Vagina (tissue), 2 donors: ENCODE data around the gene TKFC. TPM values are rescaled to one million over a fixed set of nuclear protein-coding genes. Genes with fewer than 3 reads are reported as not detected.

ENCODE experiments used
- DNase-seq, 2 donors: peaks; one replicate each; pipeline ENCODE4 v3.0.0-alpha.2; 2017; ENCODE audit errors: extremely low spot score in 2 of 2
- H3K27ac ChIP-seq: fragments of 200-600 bp; sonication (generic); one replicate; pipeline ENCODE4 v1.5.1; 2019
- H3K27me3 ChIP-seq: fragments of 200-600 bp; sonication (generic); one replicate; pipeline ENCODE4 v1.5.1; 2019
- H3K36me3 ChIP-seq, 2 donors: fragments of 200-600 bp; sonication (generic); one replicate each; pipeline ENCODE4 v1.5.1; 2017 to 2019
- H3K4me1 ChIP-seq: fragments of 200-600 bp; sonication (generic); one replicate; pipeline ENCODE4 v1.5.1; 2019
- H3K4me3 ChIP-seq, 2 donors: fragments of 200-600 bp; sonication (generic); 1 replicate in 1 of 2; 2 replicates in 1 of 2; pipeline ENCODE4 v1.5.1; 2016 to 2019
- H3K9me3 ChIP-seq: fragments of 200-600 bp; sonication (generic); one replicate; pipeline ENCODE4 v1.5.1; 2019
- POLR2A ChIP-seq, 2 donors: fragments of 450-650 bp; IDR thresholded peaks; one replicate each; pipeline ENCODE4 v1.6.1; 2017; ENCODE audit warnings: antibody characterized with exemption in 2 of 2, mild to moderate bottlenecking in 2 of 2, moderate library complexity in 2 of 2
- POLR2AphosphoS5 ChIP-seq, 2 donors: sonication (generic); formaldehyde crosslinking; IDR thresholded peaks; one replicate each; pipeline ENCODE4 v1.9.0; 2017; ENCODE audit warnings: antibody characterized with exemption in 2 of 2, mild to moderate bottlenecking in 2 of 2, low read depth in 1 of 2; ENCODE audit not compliant: insufficient read depth in 1 of 2
- intact Hi-C: fragments of 100-400 bp; cut with DNase I; formaldehyde crosslinking; loops from one replicate; pipeline ENCODE4 v1.15.1; 2023
- total RNA-seq: library from RNA; depleted of rRNA; stranded (reverse); fragments of >200 nt; gene quantifications from one replicate; pipeline ENCODE4 v1.2.3, GENCODE V29; 2016
- TF ChIP-seq, protein P1 (sequence below), 3 experiments: fragments of 450-650 bp in 2 of 3; fragments of 200-600 bp in 1 of 3; sonication (generic) in 1 of 3; IDR thresholded peaks; one replicate each; pipeline ENCODE4 v1.5.1; 2017 to 2019; ENCODE audit warnings: antibody characterized with exemption in 3 of 3, mild to moderate bottlenecking in 2 of 3, moderate library complexity in 2 of 3

TKFC gene
- total RNA-seq, 1 donor from 2014 or later = 22.6 TPM

DNA sequence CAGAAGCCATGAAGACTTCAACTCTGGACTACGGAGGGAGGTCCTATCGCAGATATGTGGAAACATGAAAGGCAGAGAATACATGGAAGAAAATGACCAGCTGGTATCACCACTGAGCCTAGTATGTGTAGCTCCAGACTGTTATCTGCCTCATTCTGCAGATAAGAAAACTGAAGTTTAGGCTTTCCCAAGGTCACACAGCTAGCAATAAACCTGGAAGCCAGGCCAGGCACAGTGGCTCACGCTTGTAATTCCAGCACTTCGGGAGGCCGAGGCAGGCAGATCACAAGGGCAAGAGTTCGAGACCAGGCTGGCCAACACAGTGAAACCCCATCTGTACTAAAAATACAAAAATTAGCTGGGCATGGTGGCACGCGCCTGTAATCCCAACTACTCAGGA, 22.3 kb upstream of the TKFC start:
- Histone ChIP-seq H3K36me3 (peaks cover 0 to 96% of the 10 kb centered on the region in 2 donors), H3K27ac (no peak overlapping the region), H3K4me1 (no peaks in the 10 kb centered on the region), H3K9me3 (no peaks in the 10 kb centered on the region), H3K27me3 (no peaks in the 10 kb centered on the region), H3K4me3 (no peak overlapping the region)
- TF ChIP-seq POLR2AphosphoS5 (IDR thresholded peaks at IDR 0.05; ENCODE audit: insufficient read depth in 1 of 2, low read depth in 1 of 2) (no peak), POLR2A (IDR thresholded peaks at IDR 0.05) (no peak)
- TF ChIP-seq, protein P1, sequence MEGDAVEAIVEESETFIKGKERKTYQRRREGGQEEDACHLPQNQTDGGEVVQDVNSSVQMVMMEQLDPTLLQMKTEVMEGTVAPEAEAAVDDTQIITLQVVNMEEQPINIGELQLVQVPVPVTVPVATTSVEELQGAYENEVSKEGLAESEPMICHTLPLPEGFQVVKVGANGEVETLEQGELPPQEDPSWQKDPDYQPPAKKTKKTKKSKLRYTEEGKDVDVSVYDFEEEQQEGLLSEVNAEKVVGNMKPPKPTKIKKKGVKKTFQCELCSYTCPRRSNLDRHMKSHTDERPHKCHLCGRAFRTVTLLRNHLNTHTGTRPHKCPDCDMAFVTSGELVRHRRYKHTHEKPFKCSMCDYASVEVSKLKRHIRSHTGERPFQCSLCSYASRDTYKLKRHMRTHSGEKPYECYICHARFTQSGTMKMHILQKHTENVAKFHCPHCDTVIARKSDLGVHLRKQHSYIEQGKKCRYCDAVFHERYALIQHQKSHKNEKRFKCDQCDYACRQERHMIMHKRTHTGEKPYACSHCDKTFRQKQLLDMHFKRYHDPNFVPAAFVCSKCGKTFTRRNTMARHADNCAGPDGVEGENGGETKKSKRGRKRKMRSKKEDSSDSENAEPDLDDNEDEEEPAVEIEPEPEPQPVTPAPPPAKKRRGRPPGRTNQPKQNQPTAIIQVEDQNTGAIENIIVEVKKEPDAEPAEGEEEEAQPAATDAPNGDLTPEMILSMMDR (IDR thresholded peaks at IDR 0.05) = no peak
- DNase-seq = no peak
- intact Hi-C loops = no loop called here

DNA sequence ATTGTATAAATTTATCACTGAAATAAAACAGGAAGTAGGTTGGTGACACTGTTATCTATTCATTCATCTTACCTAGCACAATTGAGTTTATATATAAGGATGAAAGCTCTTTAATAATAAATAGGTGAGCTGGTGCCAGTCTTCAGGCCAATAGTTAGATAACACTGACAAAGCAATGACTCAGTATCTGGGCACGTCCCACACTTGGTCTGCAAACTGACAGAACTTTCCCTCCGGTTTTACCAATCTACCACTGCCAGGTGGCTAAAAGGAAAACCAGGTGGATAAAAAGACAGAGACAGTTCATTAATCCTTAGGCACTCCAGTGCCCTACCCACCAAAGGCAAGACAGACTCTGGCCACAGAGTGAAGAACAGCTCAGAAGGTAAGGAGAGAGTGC, 17.8 kb upstream of the TKFC start:
- intact Hi-C loops = no loop called here
- H3K4me1 ChIP-seq = no peaks in the 10 kb centered on the region
- no peak for DNase-seq
- H3K36me3 ChIP-seq = peaks cover 0 to 91% of the 10 kb centered on the region in 2 donors
- H3K27ac ChIP-seq = no peak overlapping the region
- no peaks in the 10 kb centered on the region for H3K27me3 ChIP-seq
- TF ChIP-seq POLR2AphosphoS5 (IDR thresholded peaks at IDR 0.05; ENCODE audit: insufficient read depth in 1 of 2, low read depth in 1 of 2) (no peak), POLR2A (IDR thresholded peaks at IDR 0.05) (no peak)
- TF ChIP-seq, protein P1 (IDR thresholded peaks at IDR 0.05) = no peak
- no peak overlapping the region for H3K4me3 ChIP-seq
- no peaks in the 10 kb centered on the region for H3K9me3 ChIP-seq

DNA sequence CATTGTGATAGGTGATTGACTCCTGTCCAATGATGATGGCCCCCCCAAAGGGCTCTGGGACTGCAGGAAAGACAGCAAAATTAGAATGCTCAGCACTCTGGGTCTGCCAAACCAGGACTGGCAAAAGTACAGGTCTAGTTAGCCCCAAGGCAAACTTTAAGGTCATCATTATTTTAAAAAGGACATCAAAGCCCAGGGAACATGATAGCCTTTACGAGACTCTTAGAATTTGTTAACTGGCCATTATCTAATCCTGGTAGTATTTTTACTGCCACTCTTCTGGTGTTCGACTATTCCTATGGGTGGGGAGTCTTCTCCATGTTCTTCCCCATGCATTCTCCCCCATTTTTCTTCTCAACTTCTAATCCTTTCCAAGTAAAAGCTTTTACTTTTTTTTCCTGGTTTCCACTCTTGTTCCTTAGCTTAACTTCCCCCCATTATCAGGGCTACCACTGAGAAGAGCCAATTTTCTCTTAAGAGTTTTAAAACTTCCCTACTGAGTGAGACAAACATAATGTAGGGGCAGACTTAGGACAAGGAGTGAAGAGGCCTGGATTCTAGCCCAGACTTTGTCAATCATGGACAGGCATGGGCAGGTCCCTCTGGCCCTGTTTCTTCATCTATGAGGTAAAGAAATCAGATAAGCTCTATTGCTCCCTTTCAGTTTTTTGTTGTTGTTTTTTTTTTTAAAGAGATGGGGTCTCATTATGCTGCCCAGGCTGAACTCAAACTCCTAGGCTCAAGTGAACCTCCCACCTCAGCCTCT, 7.2 kb upstream of the TKFC start:
- TF ChIP-seq POLR2A (IDR thresholded peaks at IDR 0.05) (no peak), POLR2AphosphoS5 (IDR thresholded peaks at IDR 0.05; ENCODE audit: insufficient read depth in 1 of 2, low read depth in 1 of 2) (no peak)
- TF ChIP-seq, protein P1 (IDR thresholded peaks at IDR 0.05) = no peak
- Histone ChIP-seq H3K27ac (no peak overlapping the region), H3K4me3 (no peak overlapping the region), H3K9me3 (no peaks in the 10 kb centered on the region), H3K4me1 (peaks cover 40% of the 10 kb centered on the region), H3K27me3 (no peaks in the 10 kb centered on the region), H3K36me3 (peaks cover 0 to 76% of the 10 kb centered on the region in 2 donors)
- intact Hi-C loops = no loop called here
- no peak for DNase-seq

DNA sequence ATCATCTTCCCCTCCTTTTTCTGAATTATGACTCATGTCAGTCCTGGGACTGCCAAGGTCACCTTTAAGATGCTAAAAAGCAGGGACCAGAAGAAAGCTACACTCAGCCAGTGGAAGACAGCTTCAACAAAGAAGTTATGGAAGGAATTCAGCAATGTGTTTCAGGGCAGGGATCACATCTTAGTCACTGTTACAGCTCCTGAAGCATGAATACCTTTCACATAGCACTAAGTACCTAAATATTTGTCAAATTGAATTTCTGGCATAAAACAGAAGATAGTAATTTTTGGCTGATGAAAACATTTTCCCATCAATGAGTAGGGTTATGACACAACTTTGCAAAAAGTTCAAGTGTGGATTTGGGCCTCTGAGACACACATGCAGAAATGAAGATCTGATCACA, 5.4 kb upstream of the TKFC start:
- Histone ChIP-seq H3K27ac (no peak overlapping the region), H3K4me3 (no peak overlapping the region), H3K36me3 (peaks cover 0 to 61% of the 10 kb centered on the region in 2 donors), H3K4me1 (peaks cover 56% of the 10 kb centered on the region), H3K9me3 (no peaks in the 10 kb centered on the region), H3K27me3 (no peaks in the 10 kb centered on the region)
- TF ChIP-seq, protein P1 (IDR thresholded peaks at IDR 0.05) = no peak
- no peak for TF ChIP-seq POLR2A (IDR thresholded peaks at IDR 0.05)
- TF ChIP-seq POLR2AphosphoS5 (IDR thresholded peaks at IDR 0.05; ENCODE audit: insufficient read depth in 1 of 2, low read depth in 1 of 2) = no peak
- DNase-seq = no peak
- intact Hi-C loops = no loop called here

DNA sequence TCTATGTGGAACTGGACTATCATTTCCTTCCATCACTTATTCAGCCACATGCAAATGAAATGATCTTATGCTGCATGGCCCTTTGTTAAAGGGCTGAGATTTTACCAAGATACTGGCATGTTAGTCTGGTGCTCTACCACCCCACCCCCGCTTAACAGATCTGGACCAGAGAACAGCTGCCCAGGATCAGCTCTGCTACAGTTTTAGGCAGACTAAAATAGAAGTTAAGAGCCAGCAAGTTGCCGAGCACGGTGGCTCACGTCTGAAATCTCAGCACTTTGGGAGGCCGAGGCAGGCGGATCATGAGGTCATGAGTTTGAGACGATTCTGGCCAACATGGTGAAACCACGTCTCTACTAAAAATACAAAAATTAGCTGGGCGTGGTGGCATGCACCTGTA, 4.7 kb upstream of the TKFC start:
- Histone ChIP-seq H3K36me3 (peaks cover 0 to 54% of the 10 kb centered on the region in 2 donors), H3K4me1 (peaks cover 56% of the 10 kb centered on the region), H3K27me3 (no peaks in the 10 kb centered on the region), H3K9me3 (no peaks in the 10 kb centered on the region), H3K4me3 (no peak overlapping the region), H3K27ac (no peak overlapping the region)
- TF ChIP-seq POLR2A (IDR thresholded peaks at IDR 0.05) = no peak
- TF ChIP-seq POLR2AphosphoS5 (IDR thresholded peaks at IDR 0.05; ENCODE audit: insufficient read depth in 1 of 2, low read depth in 1 of 2) = no peak
- TF ChIP-seq, protein P1 (IDR thresholded peaks at IDR 0.05) = no peak
- DNase-seq = no peak
- intact Hi-C loops = no loop called here
